HG03520 (cell line): ENCODE data around the gene CDKN1A.
"Not testable (repeated sequence)": the region's sequence is repeated elsewhere in the genome, so short reads cannot be mapped to it uniquely, and the experiment has no call there.

Source experiments
- ATAC-seq: cut with Tn5 transposase; IDR thresholded peaks from one replicate; pipeline ENCODE4 v1.9.1; 2021; ENCODE audit warnings: mild to moderate bottlenecking, moderate library complexity; ENCODE audit not compliant: unreplicated experiment

The CDKN1A gene

GRCh38 chr6:36694616-36695015 is 16.1 kb downstream of the CDKN1A start:
- ATAC-seq = no peak

- no peak for ATAC-seq
Measured at GRCh38 chr6:36695414-36695813, 16.9 kb downstream of the CDKN1A start.

GRCh38 chr6:36697481-36697903 is 19.0 kb downstream of the CDKN1A start, which contains the start of gene RAB44:
Gene RAB44, plus strand, starts transcription at chr6:36697826. Its CDS starts 6,410 bp downstream, at chr6:36704236.
- no peak for ATAC-seq

GRCh38 chr6:36698196-36698595 is 19.7 kb downstream of the CDKN1A start:
- no peak for ATAC-seq

- no peak for ATAC-seq
Measured at GRCh38 chr6:36698871-36699271, 20.4 kb downstream of the CDKN1A start.

GRCh38 chr6:36699348-36699747 is 20.8 kb downstream of the CDKN1A start:
- ATAC-seq = no peak

GRCh38 chr6:36700071-36700812 is 21.7 kb downstream of the CDKN1A start:
- ATAC-seq = no peak

- no peak for ATAC-seq
Measured at GRCh38 chr6:36700831-36701230, 22.3 kb downstream of the CDKN1A start.

GRCh38 chr6:36701401-36701991 is 23.0 kb downstream of the CDKN1A start:
- no peak for ATAC-seq

GRCh38 chr6:36702656-36703055 is 24.1 kb downstream of the CDKN1A start:
- ATAC-seq = no peak

- no peak for ATAC-seq
Measured at GRCh38 chr6:36703081-36703606, 24.6 kb downstream of the CDKN1A start.

- ATAC-seq = no peak
Measured at GRCh38 chr6:36703982-36704381, 25.5 kb downstream of the CDKN1A start.

- ATAC-seq = not testable (repeated sequence)
Measured at GRCh38 chr6:36704961-36705577, 26.6 kb downstream of the CDKN1A start.

GRCh38 chr6:36706339-36706738 is 27.8 kb downstream of the CDKN1A start:
- no peak for ATAC-seq

- ATAC-seq = no peak
Measured at GRCh38 chr6:36712816-36713215, 34.3 kb downstream of the CDKN1A start.

- no peak for ATAC-seq
Measured at GRCh38 chr6:36713846-36714245, 35.3 kb downstream of the CDKN1A start.

GRCh38 chr6:36714511-36714910 is 36.0 kb downstream of the CDKN1A start:
- no peak for ATAC-seq

GRCh38 chr6:36715469-36715868 is 37.0 kb downstream of the CDKN1A start:
- ATAC-seq = no peak

GRCh38 chr6:36716476-36717093 is 38.1 kb downstream of the CDKN1A start:
- ATAC-seq = no peak

- ATAC-seq = no peak
Measured at GRCh38 chr6:36717231-36717825, 38.8 kb downstream of the CDKN1A start.
